Measurements from ENCODE around the gene SCIMP. TPM values are rescaled to one million over a fixed set of nuclear protein-coding genes. Genes with fewer than 3 reads are reported as not detected.

SCIMP gene
- total and polyA plus RNA-seq, 9 of the 15 experiments (the other 6 are each of a cell fraction or from before 2014, with no cell fraction given) = 0.01 to 0.11 (median 0.04) TPM; not detected in 6

- TF ChIP-seq GMEB1 (CRISPR knock-in tag; IDR thresholded peaks at IDR 0.05) (peak; percentile 14; the same call in 1 of the 2 replicates), ZKSCAN8 (CRISPR knock-in tag; IDR thresholded peaks at IDR 0.05) (no peak), TRIM24 (IDR thresholded peaks at IDR 0.05) (0 out of 4 replicates have a peak, but pooled peaks of 1 of the 2 experiments have one; percentile 39), MGA (IDR thresholded peaks at IDR 0.05) (peak; percentile 46), RBM25 (IDR thresholded peaks at IDR 0.05; ENCODE audit: low read depth, low read length, severe bottlenecking) (peak; percentile 42), SIN3A (IDR thresholded peaks at IDR 0.05; ENCODE audit: borderline replicate concordance in 2 of 2, control insufficient read depth in 1 of 2, low read depth in 2 of 2, low read length in 2 of 2) (peak in 1 of 2 experiments; percentile 55; a peak in 1 of 4 replicates), CHAMP1 (IDR thresholded peaks at IDR 0.05) (peak; percentile 91), ZNF140 (CRISPR knock-in tag; IDR thresholded peaks at IDR 0.05) (no peak), CCAR2 (IDR thresholded peaks at IDR 0.05; ENCODE audit: low read depth, low read length) (no peak), ZNF184 (CRISPR knock-in tag; IDR thresholded peaks at IDR 0.05) (no peak)
These were observed 42.9 kb downstream of the SCIMP start, which contains the start of gene ZNF594 (continued) for GRCh38 chr17:5191541-5192417.
